ENCODE results near the gene JMJD7.

The JMJD7 gene

GRCh38 chr15:41832208-41832607 lies 4.3 kb downstream of the JMJD7 start:
- Histone ChIP-seq H3K9ac (ENCODE audit: low read length in 2 of 2) (no peak overlapping the region), H3K27ac (ENCODE audit: low read length) (no peak overlapping the region), H3K4me1 (ENCODE audit: control insufficient read depth, insufficient read depth, low read length) (peaks cover 17% of the 10 kb centered on the region), H3K27me3 (ENCODE audit: control insufficient read depth in 1 of 2, insufficient read depth in 2 of 2, low read length in 2 of 2) (no peaks in the 10 kb centered on the region), H3K4me3 (ENCODE audit: low read length in 2 of 2) (no peak overlapping the region), H3K36me3 (ENCODE audit: control insufficient read depth in 2 of 2, insufficient read depth in 2 of 2, low read length in 2 of 2) (peaks cover 0 to 17% of the 10 kb centered on the region in 2 donors), H3K9me3 (ENCODE audit: control insufficient read depth in 2 of 2, low read length in 2 of 2) (no peaks in the 10 kb centered on the region)

GRCh38 chr15:41832875-41833274 lies 5.0 kb downstream of the JMJD7 start:
- Histone ChIP-seq H3K4me3 (ENCODE audit: low read length in 2 of 2) (no peak overlapping the region), H3K9me3 (ENCODE audit: control insufficient read depth in 2 of 2, low read length in 2 of 2) (no peaks in the 10 kb centered on the region), H3K4me1 (ENCODE audit: control insufficient read depth, insufficient read depth, low read length) (peaks cover 12% of the 10 kb centered on the region), H3K9ac (ENCODE audit: low read length in 2 of 2) (no peak overlapping the region), H3K27ac (ENCODE audit: low read length) (no peak overlapping the region), H3K36me3 (ENCODE audit: control insufficient read depth in 2 of 2, insufficient read depth in 2 of 2, low read length in 2 of 2) (peaks cover 0 to 17% of the 10 kb centered on the region in 2 donors), H3K27me3 (ENCODE audit: control insufficient read depth in 1 of 2, insufficient read depth in 2 of 2, low read length in 2 of 2) (no peaks in the 10 kb centered on the region)

- Histone ChIP-seq H3K36me3 (ENCODE audit: control insufficient read depth in 2 of 2, insufficient read depth in 2 of 2, low read length in 2 of 2) (peaks cover 0 to 17% of the 10 kb centered on the region in 2 donors), H3K4me1 (ENCODE audit: control insufficient read depth, insufficient read depth, low read length) (peaks cover 2% of the 10 kb centered on the region), H3K27ac (ENCODE audit: low read length) (no peak overlapping the region), H3K9me3 (ENCODE audit: control insufficient read depth in 2 of 2, low read length in 2 of 2) (no peaks in the 10 kb centered on the region), H3K9ac (ENCODE audit: low read length in 2 of 2) (no peak overlapping the region), H3K27me3 (ENCODE audit: control insufficient read depth in 1 of 2, insufficient read depth in 2 of 2, low read length in 2 of 2) (no peaks in the 10 kb centered on the region), H3K4me3 (ENCODE audit: low read length in 2 of 2) (no peak overlapping the region)
These were observed 6.2 kb downstream of the JMJD7 start for GRCh38 chr15:41834096-41834495.

GRCh38 chr15:41836073-41836472 lies 8.2 kb downstream of the JMJD7 start:
- Histone ChIP-seq H3K27ac (ENCODE audit: low read length) (no peak overlapping the region), H3K27me3 (ENCODE audit: control insufficient read depth in 1 of 2, insufficient read depth in 2 of 2, low read length in 2 of 2) (no peaks in the 10 kb centered on the region), H3K9ac (ENCODE audit: low read length in 2 of 2) (no peak overlapping the region), H3K4me1 (ENCODE audit: control insufficient read depth, insufficient read depth, low read length) (no peaks in the 10 kb centered on the region), H3K36me3 (ENCODE audit: control insufficient read depth in 2 of 2, insufficient read depth in 2 of 2, low read length in 2 of 2) (peaks cover 4 to 23% of the 10 kb centered on the region in 2 donors), H3K4me3 (ENCODE audit: low read length in 2 of 2) (no peak overlapping the region), H3K9me3 (ENCODE audit: control insufficient read depth in 2 of 2, low read length in 2 of 2) (no peaks in the 10 kb centered on the region)

- Histone ChIP-seq H3K27ac (ENCODE audit: low read length) (no peak overlapping the region), H3K27me3 (ENCODE audit: control insufficient read depth in 1 of 2, insufficient read depth in 2 of 2, low read length in 2 of 2) (no peaks in the 10 kb centered on the region), H3K4me3 (ENCODE audit: low read length in 2 of 2) (no peak overlapping the region), H3K4me1 (ENCODE audit: control insufficient read depth, insufficient read depth, low read length) (no peaks in the 10 kb centered on the region), H3K9me3 (ENCODE audit: control insufficient read depth in 2 of 2, low read length in 2 of 2) (no peaks in the 10 kb centered on the region), H3K9ac (ENCODE audit: low read length in 2 of 2) (no peak overlapping the region), H3K36me3 (ENCODE audit: control insufficient read depth in 2 of 2, insufficient read depth in 2 of 2, low read length in 2 of 2) (peaks cover 4 to 24% of the 10 kb centered on the region in 2 donors)
These were observed 9.0 kb downstream of the JMJD7 start for GRCh38 chr15:41836713-41837454.

GRCh38 chr15:41838400-41838897 lies 10.6 kb downstream of the JMJD7 start, which contains the start of gene PLA2G4B:
TSS of gene PLA2G4B (plus strand) at chr15:41838847. CDS start at chr15:41838914, 67 bp downstream.
- no peaks in the 10 kb centered on the region for H3K4me1 ChIP-seq (ENCODE audit: control insufficient read depth, insufficient read depth, low read length)
- H3K4me3 ChIP-seq (ENCODE audit: low read length in 2 of 2), result no peak within 1 kb of the TSS
- no peaks in the 10 kb centered on the region for H3K9me3 ChIP-seq (ENCODE audit: control insufficient read depth in 2 of 2, low read length in 2 of 2)
- peaks cover 4 to 19% of the 10 kb centered on the region in 2 donors for H3K36me3 ChIP-seq (ENCODE audit: control insufficient read depth in 2 of 2, insufficient read depth in 2 of 2, low read length in 2 of 2)
- H3K9ac ChIP-seq (ENCODE audit: low read length in 2 of 2), result no peak within 1 kb of the TSS
- H3K27ac ChIP-seq (ENCODE audit: low read length), result no peak within 1 kb of the TSS
- H3K27me3 ChIP-seq (ENCODE audit: control insufficient read depth in 1 of 2, insufficient read depth in 2 of 2, low read length in 2 of 2), result no peaks in the 10 kb centered on the region

GRCh38 chr15:41839781-41840491 lies 12.0 kb downstream of the JMJD7 start:
- peaks cover 4 to 23% of the 10 kb centered on the region in 2 donors for H3K36me3 ChIP-seq (ENCODE audit: control insufficient read depth in 2 of 2, insufficient read depth in 2 of 2, low read length in 2 of 2)
- no peak overlapping the region for H3K9ac ChIP-seq (ENCODE audit: low read length in 2 of 2)
- no peak overlapping the region for H3K4me3 ChIP-seq (ENCODE audit: low read length in 2 of 2)
- H3K27me3 ChIP-seq (ENCODE audit: control insufficient read depth in 1 of 2, insufficient read depth in 2 of 2, low read length in 2 of 2), result no peaks in the 10 kb centered on the region
- no peaks in the 10 kb centered on the region for H3K9me3 ChIP-seq (ENCODE audit: control insufficient read depth in 2 of 2, low read length in 2 of 2)
- H3K27ac ChIP-seq (ENCODE audit: low read length), result no peak overlapping the region
- no peaks in the 10 kb centered on the region for H3K4me1 ChIP-seq (ENCODE audit: control insufficient read depth, insufficient read depth, low read length)

- Histone ChIP-seq H3K9me3 (ENCODE audit: control insufficient read depth in 2 of 2, low read length in 2 of 2) (no peaks in the 10 kb centered on the region), H3K27ac (ENCODE audit: low read length) (no peak overlapping the region), H3K4me1 (ENCODE audit: control insufficient read depth, insufficient read depth, low read length) (no peaks in the 10 kb centered on the region), H3K36me3 (ENCODE audit: control insufficient read depth in 2 of 2, insufficient read depth in 2 of 2, low read length in 2 of 2) (peaks cover 4 to 29% of the 10 kb centered on the region in 2 donors), H3K4me3 (ENCODE audit: low read length in 2 of 2) (no peak overlapping the region), H3K27me3 (ENCODE audit: control insufficient read depth in 1 of 2, insufficient read depth in 2 of 2, low read length in 2 of 2) (no peaks in the 10 kb centered on the region), H3K9ac (ENCODE audit: low read length in 2 of 2) (no peak overlapping the region)
These were observed 12.8 kb downstream of the JMJD7 start for GRCh38 chr15:41840673-41841072.

GRCh38 chr15:41841131-41841530 lies 13.2 kb downstream of the JMJD7 start:
- Histone ChIP-seq H3K27me3 (ENCODE audit: control insufficient read depth in 1 of 2, insufficient read depth in 2 of 2, low read length in 2 of 2) (no peaks in the 10 kb centered on the region), H3K36me3 (ENCODE audit: control insufficient read depth in 2 of 2, insufficient read depth in 2 of 2, low read length in 2 of 2) (peaks cover 5 to 33% of the 10 kb centered on the region in 2 donors), H3K9me3 (ENCODE audit: control insufficient read depth in 2 of 2, low read length in 2 of 2) (no peaks in the 10 kb centered on the region), H3K9ac (ENCODE audit: low read length in 2 of 2) (no peak overlapping the region), H3K4me1 (ENCODE audit: control insufficient read depth, insufficient read depth, low read length) (no peaks in the 10 kb centered on the region), H3K27ac (ENCODE audit: low read length) (no peak overlapping the region), H3K4me3 (ENCODE audit: low read length in 2 of 2) (no peak overlapping the region)

- Histone ChIP-seq H3K4me3 (ENCODE audit: low read length in 2 of 2) (no peak overlapping the region), H3K27me3 (ENCODE audit: control insufficient read depth in 1 of 2, insufficient read depth in 2 of 2, low read length in 2 of 2) (no peaks in the 10 kb centered on the region), H3K27ac (ENCODE audit: low read length) (no peak overlapping the region), H3K9me3 (ENCODE audit: control insufficient read depth in 2 of 2, low read length in 2 of 2) (no peaks in the 10 kb centered on the region), H3K4me1 (ENCODE audit: control insufficient read depth, insufficient read depth, low read length) (no peaks in the 10 kb centered on the region), H3K36me3 (ENCODE audit: control insufficient read depth in 2 of 2, insufficient read depth in 2 of 2, low read length in 2 of 2) (peaks cover 12 to 33% of the 10 kb centered on the region in 2 donors), H3K9ac (ENCODE audit: low read length in 2 of 2) (no peak overlapping the region)
These were observed 14.3 kb downstream of the JMJD7 start for GRCh38 chr15:41842229-41842628.
